ENCODE data around the gene SHC1.

Gene SHC1

GRCh38 chr1:155001675-155002463, 31.3 kb upstream of the SHC1 start:
- peak overlapping the region; percentile 69 for H3K27ac ChIP-seq (ENCODE audit: low read depth, low read length)

DNA sequence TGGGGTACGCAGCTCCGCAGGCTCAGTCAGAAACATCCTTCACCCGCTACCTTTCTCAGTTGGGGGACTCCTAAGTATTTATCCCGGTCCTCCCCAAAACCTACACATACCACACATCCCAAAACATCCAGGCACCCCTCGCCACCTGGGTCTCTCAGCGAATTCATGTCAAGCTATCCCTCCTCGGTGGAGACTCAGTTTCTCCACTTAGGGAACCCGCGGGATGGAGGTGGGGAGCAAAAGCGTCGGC, 30.8 kb upstream of the SHC1 start:
- H3K4ac ChIP-seq (ENCODE audit: low read depth, low read length), result no peak overlapping the region
- H2BK120ac ChIP-seq (ENCODE audit: low read depth, low read length), result no peak overlapping the region
- H3K4me3 ChIP-seq (ENCODE audit: low read length), result peak overlapping the region; percentile 68
- peaks cover 18% of the 10 kb centered on the region for H3K79me2 ChIP-seq (ENCODE audit: control insufficient read depth, insufficient read depth, low read length)
- H3K18ac ChIP-seq (ENCODE audit: low read length), result peak overlapping the region; percentile 53
- no peaks in the 10 kb centered on the region for H3K36me3 ChIP-seq (ENCODE audit: control insufficient read depth, insufficient read depth, low read length)
- peak overlapping the region; percentile 90 for H3K4me2 ChIP-seq (ENCODE audit: low read length)
- peak overlapping the region; percentile 69 for H3K27ac ChIP-seq (ENCODE audit: low read depth, low read length)
- peaks cover 10% of the 10 kb centered on the region for H3K4me1 ChIP-seq (ENCODE audit: control insufficient read depth, low read depth, low read length)
- peak overlapping the region; percentile 20 for H2BK5ac ChIP-seq (ENCODE audit: low read length)
- H3K79me1 ChIP-seq (ENCODE audit: low read length), result peaks cover 5% of the 10 kb centered on the region
- no peak overlapping the region for H4K8ac ChIP-seq (ENCODE audit: low read depth, low read length)
- no peak overlapping the region for H2AK5ac ChIP-seq (ENCODE audit: low read length)
- H3K56ac ChIP-seq (ENCODE audit: low read length), result peak overlapping the region; percentile 90
- H2BK15ac ChIP-seq (replicated peaks; ENCODE audit: low read depth), result no peak overlapping the region
- peak overlapping the region; percentile 37 for H3K23ac ChIP-seq (ENCODE audit: low read length)
- H3K9ac ChIP-seq (ENCODE audit: low read length), result peak overlapping the region; percentile 63
- no peak overlapping the region for H4K5ac ChIP-seq (ENCODE audit: low read length)
- no CpG with 5 or more reads among the region's 11 CpGs for WGBS (ENCODE audit: extremely low coverage, insufficient coverage, low lambda C conversion rate)
- DNase-seq, result peak; percentile 71
- H3K27me3 ChIP-seq (ENCODE audit: insufficient read depth, low read length, poor library complexity), result no peaks in the 10 kb centered on the region

More at GRCh38 chr1:155001675-155002463, 31.3 kb upstream of the SHC1 start:
- H3K56ac ChIP-seq (ENCODE audit: low read length), result peak overlapping the region; percentile 90
- no peak overlapping the region for H4K8ac ChIP-seq (ENCODE audit: low read depth, low read length)
- peak; percentile 100 for DNase-seq
- WGBS (ENCODE audit: extremely low coverage, insufficient coverage, low lambda C conversion rate), result no CpG with 5 or more reads among the region's 38 CpGs
- H2BK5ac ChIP-seq (ENCODE audit: low read length), result peak overlapping the region; percentile 3
- no peak overlapping the region for H2BK120ac ChIP-seq (ENCODE audit: low read depth, low read length)
- no peak overlapping the region for H4K5ac ChIP-seq (ENCODE audit: low read length)
- peaks cover 5% of the 10 kb centered on the region for H3K79me1 ChIP-seq (ENCODE audit: low read length)
- H3K23ac ChIP-seq (ENCODE audit: low read length), result no peak overlapping the region
- no peak overlapping the region for H2AK5ac ChIP-seq (ENCODE audit: low read length)
- H3K4me3 ChIP-seq (ENCODE audit: low read length), result peak overlapping the region; percentile 68
- peak overlapping the region; percentile 53 for H3K18ac ChIP-seq (ENCODE audit: low read length)
- peak overlapping the region; percentile 63 for H3K9ac ChIP-seq (ENCODE audit: low read length)
- H3K79me2 ChIP-seq (ENCODE audit: control insufficient read depth, insufficient read depth, low read length), result peaks cover 19% of the 10 kb centered on the region
- H3K4me1 ChIP-seq (ENCODE audit: control insufficient read depth, low read depth, low read length), result peaks cover 10% of the 10 kb centered on the region
- no peaks in the 10 kb centered on the region for H3K36me3 ChIP-seq (ENCODE audit: control insufficient read depth, insufficient read depth, low read length)
- no peak overlapping the region for H3K4ac ChIP-seq (ENCODE audit: low read depth, low read length)
- H2BK15ac ChIP-seq (replicated peaks; ENCODE audit: low read depth), result no peak overlapping the region
- peak overlapping the region; percentile 90 for H3K4me2 ChIP-seq (ENCODE audit: low read length)
- H3K27me3 ChIP-seq (ENCODE audit: insufficient read depth, low read length, poor library complexity), result no peaks in the 10 kb centered on the region

DNA sequence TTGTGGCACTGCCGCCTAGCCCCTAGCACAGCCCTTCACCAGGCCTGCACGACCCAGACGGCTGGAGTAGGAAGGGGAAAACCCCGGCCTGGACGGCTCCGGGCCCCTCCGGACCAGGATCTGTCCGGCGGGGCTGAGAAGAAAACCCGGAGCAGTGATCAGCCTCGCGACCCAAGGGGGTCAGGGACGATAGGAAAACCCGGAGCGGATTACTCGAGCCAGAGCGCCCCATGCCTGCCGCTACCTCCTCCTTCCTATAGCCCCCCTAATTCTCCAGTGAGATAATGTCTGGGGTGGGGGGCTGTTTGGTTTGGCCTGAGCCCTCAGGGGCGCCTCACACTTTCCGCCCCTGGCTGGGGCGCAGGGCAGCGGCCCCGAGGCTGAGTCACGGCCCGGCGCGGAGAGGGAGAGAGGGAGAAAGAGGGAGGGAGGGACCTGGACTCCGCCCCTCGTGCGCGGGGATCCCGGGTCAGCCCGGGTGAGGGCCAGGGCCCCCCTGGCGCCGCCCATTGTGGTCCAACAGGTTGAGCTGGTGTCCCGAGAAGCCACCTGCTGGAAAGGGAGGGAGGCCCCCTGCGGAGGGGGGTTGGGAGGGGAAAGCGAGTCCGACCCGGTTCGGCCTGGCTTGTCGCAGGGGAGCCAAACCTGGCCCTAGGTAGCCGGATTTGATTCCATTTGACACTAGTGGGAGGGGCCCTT, 30.3 kb upstream of the SHC1 start:
- peaks cover 10% of the 10 kb centered on the region for H3K4me1 ChIP-seq (ENCODE audit: control insufficient read depth, low read depth, low read length)
- peak overlapping the region; percentile 68 for H3K4me3 ChIP-seq (ENCODE audit: low read length)
- H3K56ac ChIP-seq (ENCODE audit: low read length), result peak overlapping the region; percentile 90
- H3K79me2 ChIP-seq (ENCODE audit: control insufficient read depth, insufficient read depth, low read length), result peaks cover 18% of the 10 kb centered on the region
- peak overlapping the region; percentile 63 for H3K9ac ChIP-seq (ENCODE audit: low read length)
- no peak overlapping the region for H2AK5ac ChIP-seq (ENCODE audit: low read length)
- peak overlapping the region; percentile 37 for H3K23ac ChIP-seq (ENCODE audit: low read length)
- peak overlapping the region; percentile 90 for H3K4me2 ChIP-seq (ENCODE audit: low read length)
- no CpG with 5 or more reads among the region's 43 CpGs for WGBS (ENCODE audit: extremely low coverage, insufficient coverage, low lambda C conversion rate)
- peak overlapping the region; percentile 44 for H2BK5ac ChIP-seq (ENCODE audit: low read length)
- H4K8ac ChIP-seq (ENCODE audit: low read depth, low read length), result no peak overlapping the region
- peak; percentile 98 for DNase-seq
- H4K5ac ChIP-seq (ENCODE audit: low read length), result no peak overlapping the region
- no peaks in the 10 kb centered on the region for H3K36me3 ChIP-seq (ENCODE audit: control insufficient read depth, insufficient read depth, low read length)
- H2BK15ac ChIP-seq (replicated peaks; ENCODE audit: low read depth), result no peak overlapping the region
- peak overlapping the region; percentile 82 for H3K18ac ChIP-seq (ENCODE audit: low read length)
- H2BK120ac ChIP-seq (ENCODE audit: low read depth, low read length), result peak overlapping the region; percentile 74
- no peaks in the 10 kb centered on the region for H3K27me3 ChIP-seq (ENCODE audit: insufficient read depth, low read length, poor library complexity)
- peaks cover 5% of the 10 kb centered on the region for H3K79me1 ChIP-seq (ENCODE audit: low read length)
- peak overlapping the region; percentile 95 for H3K27ac ChIP-seq (ENCODE audit: low read depth, low read length)
- peak overlapping the region; percentile 85 for H3K4ac ChIP-seq (ENCODE audit: low read depth, low read length)

GRCh38 chr1:155000411-155000725, 29.8 kb upstream of the SHC1 start:
- Histone ChIP-seq H3K4me2 (ENCODE audit: low read length) (peak overlapping the region; percentile 55), H4K5ac (ENCODE audit: low read length) (no peak overlapping the region), H2BK5ac (ENCODE audit: low read length) (peak overlapping the region; percentile 60), H2BK15ac (replicated peaks; ENCODE audit: low read depth) (no peak overlapping the region), H3K79me2 (ENCODE audit: control insufficient read depth, insufficient read depth, low read length) (peaks cover 16% of the 10 kb centered on the region), H3K56ac (ENCODE audit: low read length) (peak overlapping the region; percentile 90), H2BK120ac (ENCODE audit: low read depth, low read length) (no peak overlapping the region), H3K23ac (ENCODE audit: low read length) (no peak overlapping the region), H3K27ac (ENCODE audit: low read depth, low read length) (peak overlapping the region; percentile 95), H3K4ac (ENCODE audit: low read depth, low read length) (no peak overlapping the region), H3K9ac (ENCODE audit: low read length) (peak overlapping the region; percentile 84), H3K79me1 (ENCODE audit: low read length) (peaks cover 5% of the 10 kb centered on the region), H4K8ac (ENCODE audit: low read depth, low read length) (no peak overlapping the region), H3K4me1 (ENCODE audit: control insufficient read depth, low read depth, low read length) (peaks cover 10% of the 10 kb centered on the region), H3K18ac (ENCODE audit: low read length) (peak overlapping the region; percentile 82), H2AK5ac (ENCODE audit: low read length) (no peak overlapping the region), H3K36me3 (ENCODE audit: control insufficient read depth, insufficient read depth, low read length) (no peaks in the 10 kb centered on the region), H3K4me3 (ENCODE audit: low read length) (peak overlapping the region; percentile 10), H3K27me3 (ENCODE audit: insufficient read depth, low read length, poor library complexity) (no peaks in the 10 kb centered on the region)
- DNase-seq, result no peak
- no CpG with 5 or more reads among the region's 13 CpGs for WGBS (ENCODE audit: extremely low coverage, insufficient coverage, low lambda C conversion rate)

GRCh38 chr1:154999571-155000410, 29.2 kb upstream of the SHC1 start:
- Histone ChIP-seq H3K79me1 (ENCODE audit: low read length) (peaks cover 5% of the 10 kb centered on the region), H3K27ac (ENCODE audit: low read depth, low read length) (peak overlapping the region; percentile 74), H3K79me2 (ENCODE audit: control insufficient read depth, insufficient read depth, low read length) (peaks cover 12% of the 10 kb centered on the region), H3K9ac (ENCODE audit: low read length) (peak overlapping the region; percentile 84), H3K4me3 (ENCODE audit: low read length) (peak overlapping the region; percentile 10), H2BK120ac (ENCODE audit: low read depth, low read length) (peak overlapping the region; percentile 68), H3K23ac (ENCODE audit: low read length) (no peak overlapping the region), H3K4me1 (ENCODE audit: control insufficient read depth, low read depth, low read length) (peaks cover 6% of the 10 kb centered on the region), H2BK5ac (ENCODE audit: low read length) (peak overlapping the region; percentile 60), H3K56ac (ENCODE audit: low read length) (peak overlapping the region; percentile 79), H2AK5ac (ENCODE audit: low read length) (no peak overlapping the region), H3K4ac (ENCODE audit: low read depth, low read length) (peak overlapping the region; percentile 71), H3K36me3 (ENCODE audit: control insufficient read depth, insufficient read depth, low read length) (no peaks in the 10 kb centered on the region), H3K4me2 (ENCODE audit: low read length) (peak overlapping the region; percentile 55), H4K5ac (ENCODE audit: low read length) (no peak overlapping the region), H4K8ac (ENCODE audit: low read depth, low read length) (no peak overlapping the region), H3K18ac (ENCODE audit: low read length) (peak overlapping the region; percentile 95), H3K27me3 (ENCODE audit: insufficient read depth, low read length, poor library complexity) (no peaks in the 10 kb centered on the region), H2BK15ac (replicated peaks; ENCODE audit: low read depth) (no peak overlapping the region)
- no CpG with 5 or more reads among the region's 50 CpGs for WGBS (ENCODE audit: extremely low coverage, insufficient coverage, low lambda C conversion rate)
- DNase-seq, result peak; percentile 85
